Heart left ventricle (tissue), 16 donors: ENCODE results near the gene MTUS2. TPM values are rescaled to one million over a fixed set of nuclear protein-coding genes. Genes with fewer than 3 reads are reported as not detected.

Experiments
- ATAC-seq, 4 donors: fragments of 200-7000 bp; cut with Tn5 transposase; one replicate each; pipeline ENCODE4 v1.9.1; 2020 to 2022; ENCODE audit warnings: moderate library complexity in 4 of 4, mild to moderate bottlenecking in 3 of 4, moderate number of reproducible peaks in 1 of 4
- DNase-seq, 5 donors: peaks; one replicate each; pipeline ENCODE4 v3.0.0-alpha.2; 2020
- H3K27ac ChIP-seq, 12 donors: fragments of 200-600 bp; sonication (generic) in 4 of 12; one replicate each; pipeline versions ENCODE4 v1.5.0 to v1.8.0; 2016 to 2022; ENCODE audit warnings: mild to moderate bottlenecking in 2 of 12
- H3K27me3 ChIP-seq, 9 donors: fragments of 200-600 bp; sonication (generic) in 2 of 9; one replicate each; pipeline versions ENCODE4 v1.5.1 to v1.8.0; 2016 to 2022; ENCODE audit warnings: mild to moderate bottlenecking in 3 of 9
- H3K36me3 ChIP-seq, 9 donors: fragments of 200-600 bp; sonication (generic) in 2 of 9; one replicate each; pipeline versions ENCODE4 v1.5.0 to v1.8.0; 2018 to 2022; ENCODE audit warnings: mild to moderate bottlenecking in 2 of 9
- H3K4me1 ChIP-seq, 12 donors: fragments of 200-600 bp; sonication (generic) in 4 of 12; one replicate each; pipeline versions ENCODE4 v1.5.0 to v1.8.0; 2016 to 2022; ENCODE audit warnings: mild to moderate bottlenecking in 3 of 12
- H3K4me3 ChIP-seq, 12 donors: fragments of 200-600 bp; sonication (generic) in 4 of 12; one replicate each; pipeline versions ENCODE4 v1.5.0 to v1.8.0; 2017 to 2022; ENCODE audit warnings: mild to moderate bottlenecking in 9 of 12, moderate library complexity in 4 of 12
- H3K9me3 ChIP-seq, 12 donors: fragments of 200-600 bp; sonication (generic) in 4 of 12; one replicate each; pipeline versions ENCODE4 v1.5.0 to v1.8.0; 2016 to 2022; ENCODE audit warnings: mild to moderate bottlenecking in 1 of 12
- POLR2A ChIP-seq, 2 donors: fragments of 450-650 bp; IDR thresholded peaks; one replicate each; pipeline ENCODE4 v1.6.1; 2017; ENCODE audit warnings: antibody characterized with exemption in 2 of 2, mild to moderate bottlenecking in 2 of 2, moderate library complexity in 2 of 2
- WGBS, 4 donors: extraction: QIAGEN DNeasy Blood & Tissue Kit in 2 of 4; methylation state at CpG; one replicate each; pipeline versions ENCODE4 v1.1.5 to v1.1.7; 2013 to 2018; 5-methylcytosine and 5-hydroxymethylcytosine counted together
- intact Hi-C, 10 donors: fragments of 100-400 bp; cut with DNase I; formaldehyde crosslinking; loops; one replicate each; pipeline versions ENCODE4 v1.11.1 to v1.14.2; 2022
- polyA plus RNA-seq, 2 donors: library from polyadenylated mRNA; stranded (reverse); fragments of 200-250 nt; gene quantifications; one replicate each; pipeline ENCODE4 v1.2.3, GENCODE V29; 2013
- total RNA-seq, 9 donors: library from RNA; depleted of rRNA in 2 of 9; stranded (reverse); fragments of >200 nt in 2 of 9; fragmentation: NEBNext Ultra II Directional in 3 of 9; extraction: Animal tissue kit (Norgen Biotek cat#: 25700) in 3 of 9; gene quantifications; one replicate each; pipeline versions ENCODE4 v1.1.0 to v1.2.4, GENCODE V29; 2016 to 2023
- TF ChIP-seq, protein P1 (sequence below), 12 donors: fragments of 200-600 bp; sonication (generic) in 4 of 12; IDR thresholded peaks; one replicate each; pipeline versions ENCODE4 v1.5.0 to v1.8.0; 2018 to 2022; ENCODE audit warnings: antibody characterized with exemption in 12 of 12, mild to moderate bottlenecking in 5 of 12
- donor health status: ischemic (EF 13 %, LVEDD 7.1; RV severe dilation, severe dysfunction).
- donor health status: healthy with polysubstance abuse.
- donor health status: DM: no; HTN: yes; CAD: no.
- donor health status: DM: no; HTN: no; CAD: no.
- donor health status: ischemic (EF 25% LVEDD 6.9; RV normal size, moderate dysfunction).
- donor health status: ischemic (EF 25% LVEDD 5.7; RV mildly dilated, moderate dysfunction).
- donor health status: healthy.
- donor health status: DM: yes; HTN: yes; CAD: no.
- donor health status: ischemic (EF 35%, LVEDD 5.7; RV mildly dilated, moderate dysfunction).
- donor health status: nonischemic (EF 11% LVEDD 7.7; RV severe dilation, severe dysfunction).
- donor health status: DM: yes; HTN: yes; CAD: no.
- donor health status: PGD.
- donor health status: ischemic (EF 29% LVEDD 5.4; RV normal size, mild dysfunction).
- donor health status: nonischemic (EF 23%, LVEDD 6.1; RV moderate dilation, normal function).

The MTUS2 gene
- total and polyA plus RNA-seq, 11 donors = 28.7 to 174 (median 67.9) TPM

DNA sequence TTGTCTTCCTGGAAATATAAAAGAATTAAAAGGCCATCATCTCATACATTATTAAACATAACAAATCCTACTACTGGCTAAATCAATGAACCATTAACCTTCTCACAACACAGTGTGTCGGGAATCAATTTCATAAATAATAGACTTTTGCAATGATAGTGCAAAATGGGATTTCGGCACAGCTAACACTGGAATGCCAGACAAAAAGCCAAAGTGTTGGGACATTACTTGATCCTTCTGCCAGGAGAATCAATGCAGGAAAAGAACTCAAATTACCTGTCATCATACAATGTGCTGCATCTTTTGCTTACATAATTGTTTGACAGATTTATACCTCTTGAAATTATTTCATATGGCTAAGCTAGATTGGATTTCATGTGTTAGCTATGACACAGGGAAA, 334.3 kb downstream of the MTUS2 start:
- Histone ChIP-seq H3K4me1 (no peaks in the 10 kb centered on the region), H3K4me3 (no peak overlapping the region), H3K36me3 (no peaks in the 10 kb centered on the region), H3K9me3 (peaks cover 0 to 30% (median 6%) of the 10 kb centered on the region in 12 donors), H3K27me3 (no peaks in the 10 kb centered on the region), H3K27ac (no peak overlapping the region)
- no peak for DNase-seq
- intact Hi-C loops = no loop called here
- 90 to 98% (median 91%) methylated on average over 2 of the region's 2 CpGs for WGBS, 4 donors
- no peak for ATAC-seq
- no peak for TF ChIP-seq POLR2A (IDR thresholded peaks at IDR 0.05)
- TF ChIP-seq, protein P1, sequence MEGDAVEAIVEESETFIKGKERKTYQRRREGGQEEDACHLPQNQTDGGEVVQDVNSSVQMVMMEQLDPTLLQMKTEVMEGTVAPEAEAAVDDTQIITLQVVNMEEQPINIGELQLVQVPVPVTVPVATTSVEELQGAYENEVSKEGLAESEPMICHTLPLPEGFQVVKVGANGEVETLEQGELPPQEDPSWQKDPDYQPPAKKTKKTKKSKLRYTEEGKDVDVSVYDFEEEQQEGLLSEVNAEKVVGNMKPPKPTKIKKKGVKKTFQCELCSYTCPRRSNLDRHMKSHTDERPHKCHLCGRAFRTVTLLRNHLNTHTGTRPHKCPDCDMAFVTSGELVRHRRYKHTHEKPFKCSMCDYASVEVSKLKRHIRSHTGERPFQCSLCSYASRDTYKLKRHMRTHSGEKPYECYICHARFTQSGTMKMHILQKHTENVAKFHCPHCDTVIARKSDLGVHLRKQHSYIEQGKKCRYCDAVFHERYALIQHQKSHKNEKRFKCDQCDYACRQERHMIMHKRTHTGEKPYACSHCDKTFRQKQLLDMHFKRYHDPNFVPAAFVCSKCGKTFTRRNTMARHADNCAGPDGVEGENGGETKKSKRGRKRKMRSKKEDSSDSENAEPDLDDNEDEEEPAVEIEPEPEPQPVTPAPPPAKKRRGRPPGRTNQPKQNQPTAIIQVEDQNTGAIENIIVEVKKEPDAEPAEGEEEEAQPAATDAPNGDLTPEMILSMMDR (IDR thresholded peaks at IDR 0.05) = no peak

DNA sequence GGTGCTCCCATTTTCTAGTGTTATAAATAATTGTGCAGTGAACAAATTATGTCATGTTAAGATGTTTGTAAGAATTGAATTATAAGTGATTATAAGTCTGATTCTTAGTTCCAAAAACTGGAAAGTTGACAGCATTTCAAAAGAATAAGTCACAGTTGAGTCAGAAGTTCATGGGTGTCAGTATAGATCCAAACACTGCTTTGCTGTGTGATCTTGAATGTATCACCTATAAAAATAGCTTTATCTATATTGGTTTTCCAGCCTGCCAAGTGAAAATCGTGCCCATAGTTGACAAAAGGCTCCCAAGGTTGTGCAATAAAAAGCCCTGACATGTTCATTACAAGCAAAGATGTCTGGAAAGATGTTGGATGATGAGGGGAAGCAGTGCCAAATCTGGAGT, 336.0 kb downstream of the MTUS2 start:
- Histone ChIP-seq H3K27me3 (no peaks in the 10 kb centered on the region), H3K9me3 (peaks cover 0 to 18% (median 5%) of the 10 kb centered on the region in 12 donors), H3K36me3 (no peaks in the 10 kb centered on the region), H3K27ac (no peak overlapping the region), H3K4me3 (no peak overlapping the region), H3K4me1 (no peaks in the 10 kb centered on the region)
- TF ChIP-seq, protein P1 (IDR thresholded peaks at IDR 0.05) = no peak
- TF ChIP-seq POLR2A (IDR thresholded peaks at IDR 0.05) = no peak
- ATAC-seq = no peak
- no peak for DNase-seq
- intact Hi-C loops = no loop called here
- WGBS, 4 donors = 35 to 43% (median 38%) methylated on average over 1 of the region's 1 CpG

DNA sequence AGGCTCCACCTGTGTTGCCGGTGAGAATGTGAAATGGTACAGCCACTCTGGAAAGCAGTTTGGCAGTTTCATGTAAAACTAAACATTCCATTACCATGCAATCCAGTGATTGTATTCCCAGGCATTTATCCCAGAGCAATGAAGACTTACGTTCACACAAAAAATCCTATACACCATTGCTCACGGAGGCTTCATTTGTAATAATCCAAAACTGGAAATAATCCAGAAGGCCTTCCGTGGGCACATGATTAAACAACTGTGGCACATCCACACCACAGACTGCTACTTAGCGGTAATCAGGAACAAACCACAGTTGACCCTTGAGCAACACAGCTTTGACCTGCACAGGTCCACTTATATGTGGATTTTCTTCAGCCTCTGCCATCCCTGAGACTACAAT, 339.7 kb downstream of the MTUS2 start:
- TF ChIP-seq, protein P1 (IDR thresholded peaks at IDR 0.05) = no peak
- no peak for TF ChIP-seq POLR2A (IDR thresholded peaks at IDR 0.05)
- Histone ChIP-seq H3K27ac (no peak overlapping the region), H3K27me3 (no peaks in the 10 kb centered on the region), H3K4me3 (no peak overlapping the region), H3K9me3 (no peaks in the 10 kb centered on the region), H3K4me1 (no peaks in the 10 kb centered on the region), H3K36me3 (no peaks in the 10 kb centered on the region)
- ATAC-seq (no peak), DNase-seq (no peak)
- intact Hi-C loops = no loop called here
- 85 to 91% (median 89%) methylated on average over 5 of the region's 5 CpGs for WGBS, 4 donors

DNA sequence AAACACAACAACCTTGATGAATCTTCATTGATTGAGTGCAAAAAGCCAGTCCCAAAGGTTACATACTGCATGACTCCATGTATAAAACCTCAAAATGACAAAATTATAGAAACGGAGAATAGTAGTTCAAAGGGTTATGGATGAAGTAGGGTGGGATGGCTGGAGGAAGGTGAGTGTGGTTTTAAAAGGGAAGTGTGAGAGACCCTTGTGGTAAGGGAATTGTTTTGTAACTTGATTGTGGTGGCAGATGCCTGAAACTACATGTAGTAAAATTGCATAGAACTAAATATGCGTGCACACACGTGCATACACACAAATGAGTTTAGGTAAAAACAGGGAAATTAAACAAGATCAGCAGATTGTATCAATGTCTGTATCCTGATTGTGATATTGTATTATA, 340.7 kb downstream of the MTUS2 start:
- ATAC-seq (no peak), DNase-seq (no peak)

More for the DNA sequence above, 340.7 kb downstream of the MTUS2 start:
- Histone ChIP-seq H3K9me3 (no peaks in the 10 kb centered on the region), H3K27me3 (no peaks in the 10 kb centered on the region), H3K4me3 (no peak overlapping the region), H3K4me1 (no peaks in the 10 kb centered on the region), H3K27ac (no peak overlapping the region), H3K36me3 (no peaks in the 10 kb centered on the region)
- WGBS, 4 donors = 67 to 81% (median 77%) methylated on average over 3 of the region's 3 CpGs
- TF ChIP-seq, protein P1 (IDR thresholded peaks at IDR 0.05) = no peak
- no peak for TF ChIP-seq POLR2A (IDR thresholded peaks at IDR 0.05)
- intact Hi-C loops = no loop called here
